IPS-15b (cell line): ENCODE measurements around the gene ITGB8.

Experiments used
- H3K27me3 ChIP-seq: one replicate; pipeline ENCODE4 v1.6.1; 2013; ENCODE audit warnings: low read length; ENCODE audit not compliant: control insufficient read depth, insufficient read depth
- H3K36me3 ChIP-seq: one replicate; pipeline ENCODE4 v1.6.1; 2013; ENCODE audit warnings: low read length; ENCODE audit not compliant: control insufficient read depth, insufficient read depth
- H3K4me1 ChIP-seq: one replicate; pipeline ENCODE4 v1.6.1; 2013; ENCODE audit warnings: mild to moderate bottlenecking, low read length; ENCODE audit not compliant: control insufficient read depth, insufficient read depth
- H3K4me3 ChIP-seq: one replicate; pipeline ENCODE4 v1.5.1; 2013; ENCODE audit warnings: low read depth, low read length
- H3K9ac ChIP-seq: one replicate; pipeline ENCODE4 v1.6.1; 2013; ENCODE audit warnings: low read depth, mild to moderate bottlenecking, low read length
- H3K9me3 ChIP-seq: one replicate; pipeline ENCODE4 v1.6.1; 2013; ENCODE audit warnings: mild to moderate bottlenecking, low read length; ENCODE audit not compliant: control insufficient read depth, insufficient read depth

ITGB8 gene

DNA sequence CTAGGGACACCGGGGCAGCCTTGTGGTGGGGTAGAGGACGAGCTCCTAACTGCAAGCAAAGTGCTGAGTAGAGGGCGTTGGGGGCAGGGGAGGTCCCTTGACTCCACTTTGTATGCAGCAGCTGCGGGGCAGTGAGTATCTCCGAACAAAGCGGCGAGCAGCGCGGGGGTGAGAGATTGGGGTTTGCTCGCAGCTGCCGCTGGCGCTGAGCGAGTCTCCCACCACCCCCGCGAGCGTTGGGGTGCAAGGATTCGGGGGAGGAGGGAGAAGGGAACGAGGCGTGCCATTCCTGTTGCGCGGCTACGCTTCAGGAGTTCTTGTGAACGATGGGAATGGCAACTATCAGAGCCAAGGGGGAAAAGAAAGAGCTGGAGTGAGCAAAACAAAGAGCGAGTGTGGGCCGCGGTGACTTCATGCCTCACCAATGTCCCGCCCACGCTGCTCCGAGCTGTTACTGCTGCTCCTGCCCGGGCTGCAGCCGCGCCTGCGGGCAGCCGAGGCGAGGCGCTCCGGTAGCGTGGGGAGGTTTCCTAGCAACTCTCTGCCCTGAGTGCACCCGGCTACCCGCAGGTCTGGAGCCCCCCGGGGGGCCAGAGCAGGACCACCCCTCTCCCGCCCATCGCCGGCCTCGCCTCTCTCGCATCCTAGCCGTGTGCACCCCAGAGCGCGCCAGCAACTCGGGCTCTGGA is at the start of gene ITGB8:
ITGB8 (plus strand) TSS at position 662 of the 689 bp plus-strand sequence. CDS start 907 bp downstream, outside the sequence.
- peaks cover 7% of the 10 kb centered on the region for H3K4me1 ChIP-seq
- peak within 1 kb of the TSS; percentile 87 for H3K4me3 ChIP-seq
- peaks cover 17% of the 10 kb centered on the region for H3K27me3 ChIP-seq
- no peaks in the 10 kb centered on the region for H3K9me3 ChIP-seq
- H3K9ac ChIP-seq, result peak within 1 kb of the TSS; percentile 74
- H3K36me3 ChIP-seq, result no peaks in the 10 kb centered on the region

DNA sequence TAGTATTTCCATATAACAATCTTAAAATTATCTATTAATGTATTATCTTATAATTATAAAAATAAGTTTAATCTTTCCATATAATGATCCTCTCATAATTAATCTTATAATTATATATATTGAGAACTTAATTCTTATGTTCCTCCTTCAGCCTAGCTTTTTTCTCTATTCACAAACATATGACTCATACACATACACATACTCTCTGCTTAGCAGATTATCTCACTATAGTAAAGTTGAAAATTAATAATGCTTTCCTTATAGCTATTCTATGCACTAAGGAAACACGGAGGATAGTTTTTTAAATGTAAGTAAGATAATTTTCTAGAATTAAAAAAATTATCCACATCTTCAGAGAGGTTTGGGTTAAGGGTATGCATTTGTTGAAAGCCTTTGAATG is 47.7 kb upstream of the ITGB8 start:
- no peaks in the 10 kb centered on the region for H3K27me3 ChIP-seq
- H3K4me3 ChIP-seq, result no peak overlapping the region
- H3K36me3 ChIP-seq, result no peaks in the 10 kb centered on the region
- no peak overlapping the region for H3K9ac ChIP-seq
- H3K4me1 ChIP-seq, result no peaks in the 10 kb centered on the region
- no peaks in the 10 kb centered on the region for H3K9me3 ChIP-seq

DNA sequence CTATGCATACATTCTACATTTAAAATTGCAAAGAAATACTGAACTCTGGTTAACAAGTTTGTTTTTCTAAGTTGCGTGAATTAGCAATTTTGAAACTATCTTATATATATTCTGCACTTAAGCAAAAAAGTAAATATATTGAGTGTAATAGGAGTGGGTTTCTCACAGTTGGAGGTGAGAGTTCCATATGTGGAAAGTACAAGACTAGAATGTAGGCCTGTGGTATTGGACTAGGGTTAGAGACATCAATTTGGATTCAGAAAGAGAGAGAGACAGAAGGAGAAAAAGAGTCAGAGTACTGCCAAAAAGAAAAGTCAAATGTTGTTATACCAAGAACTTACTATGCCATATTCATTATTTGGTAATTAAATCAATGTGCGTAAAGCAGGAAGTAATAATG is 47.3 kb upstream of the ITGB8 start:
- H3K9ac ChIP-seq, result no peak overlapping the region
- no peaks in the 10 kb centered on the region for H3K27me3 ChIP-seq
- H3K36me3 ChIP-seq, result no peaks in the 10 kb centered on the region
- no peaks in the 10 kb centered on the region for H3K9me3 ChIP-seq
- no peak overlapping the region for H3K4me3 ChIP-seq
- H3K4me1 ChIP-seq, result no peaks in the 10 kb centered on the region

DNA sequence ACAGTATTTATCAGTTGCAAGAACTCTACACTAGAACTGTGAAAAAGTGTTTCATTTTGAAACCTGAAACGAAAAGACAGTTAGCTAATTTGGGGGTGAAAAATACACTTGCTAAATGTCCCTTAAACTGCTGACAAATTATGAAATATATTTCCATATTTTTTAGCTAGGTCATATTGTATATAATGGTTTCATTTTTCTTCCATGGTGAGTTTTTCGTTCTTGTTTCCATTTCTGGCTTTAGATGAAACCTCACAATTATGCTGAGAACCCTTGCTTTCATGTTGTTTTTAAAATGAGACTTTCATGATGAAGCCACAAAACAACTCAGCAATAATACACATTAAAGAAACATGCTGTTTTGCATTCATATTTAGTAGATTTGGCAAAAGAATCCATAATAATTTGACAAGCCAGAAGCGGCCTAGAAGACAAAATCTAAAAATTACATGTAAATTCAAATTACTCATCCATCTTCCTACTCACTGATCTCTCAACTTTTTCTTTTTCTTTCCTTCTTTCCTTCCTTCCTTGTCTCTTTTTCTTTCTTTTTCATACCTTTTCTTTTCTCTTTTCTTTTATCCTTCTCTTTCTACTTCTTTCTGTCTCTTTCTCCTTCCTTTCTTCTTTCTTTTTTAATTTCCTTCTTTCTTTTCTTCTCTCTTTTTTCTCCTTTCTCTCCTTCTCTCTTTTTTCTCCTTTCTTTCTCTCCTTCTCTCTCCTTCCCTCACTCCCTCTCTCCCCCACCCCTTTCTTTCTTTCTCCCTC is 46.5 kb upstream of the ITGB8 start:
- H3K27me3 ChIP-seq, result no peaks in the 10 kb centered on the region
- no peaks in the 10 kb centered on the region for H3K4me1 ChIP-seq
- no peak overlapping the region for H3K4me3 ChIP-seq
- H3K9me3 ChIP-seq, result no peaks in the 10 kb centered on the region
- H3K36me3 ChIP-seq, result no peaks in the 10 kb centered on the region
- no peak overlapping the region for H3K9ac ChIP-seq

DNA sequence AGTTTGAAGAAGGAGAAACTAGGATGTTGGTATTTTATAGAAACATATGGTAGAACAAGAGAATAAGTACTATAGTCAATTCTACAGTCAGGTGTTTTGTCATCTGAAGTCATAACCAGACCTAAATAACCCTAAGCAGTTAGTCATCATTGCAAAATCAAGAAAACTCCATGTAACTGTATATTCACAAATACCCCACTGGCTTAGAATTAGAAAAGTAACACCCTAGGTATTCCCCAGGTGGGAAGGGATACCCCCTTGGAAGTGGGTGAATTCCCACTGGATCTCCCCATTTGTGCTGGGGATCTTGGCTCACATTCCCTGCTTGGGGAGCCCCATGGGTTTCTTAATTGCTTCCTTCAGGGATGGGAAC is 45.9 kb upstream of the ITGB8 start:
- H3K4me3 ChIP-seq, result no peak overlapping the region
- no peaks in the 10 kb centered on the region for H3K27me3 ChIP-seq
- no peak overlapping the region for H3K9ac ChIP-seq
- no peaks in the 10 kb centered on the region for H3K36me3 ChIP-seq
- no peaks in the 10 kb centered on the region for H3K4me1 ChIP-seq
- no peaks in the 10 kb centered on the region for H3K9me3 ChIP-seq

DNA sequence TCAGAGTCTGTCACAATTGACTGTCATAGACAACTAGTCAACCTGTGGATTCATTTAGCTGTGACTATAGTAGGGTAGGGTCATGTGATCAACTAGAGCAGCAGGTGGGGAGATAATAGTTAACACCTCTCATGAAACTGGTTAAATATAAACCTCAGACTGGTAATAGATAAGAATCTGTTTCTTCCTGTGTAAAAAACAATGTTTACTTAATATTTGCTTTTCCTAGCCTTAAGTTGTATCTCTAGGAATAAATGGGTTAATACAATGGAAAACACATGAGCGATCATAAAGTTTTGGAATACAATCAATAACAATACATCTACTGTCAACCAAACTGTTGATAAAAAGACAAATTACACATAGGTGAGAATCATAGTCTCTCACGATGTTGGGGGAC is 43.4 kb upstream of the ITGB8 start:
- Histone ChIP-seq H3K9ac (no peak overlapping the region), H3K4me3 (no peak overlapping the region), H3K9me3 (no peaks in the 10 kb centered on the region), H3K27me3 (no peaks in the 10 kb centered on the region), H3K36me3 (no peaks in the 10 kb centered on the region), H3K4me1 (no peaks in the 10 kb centered on the region)

DNA sequence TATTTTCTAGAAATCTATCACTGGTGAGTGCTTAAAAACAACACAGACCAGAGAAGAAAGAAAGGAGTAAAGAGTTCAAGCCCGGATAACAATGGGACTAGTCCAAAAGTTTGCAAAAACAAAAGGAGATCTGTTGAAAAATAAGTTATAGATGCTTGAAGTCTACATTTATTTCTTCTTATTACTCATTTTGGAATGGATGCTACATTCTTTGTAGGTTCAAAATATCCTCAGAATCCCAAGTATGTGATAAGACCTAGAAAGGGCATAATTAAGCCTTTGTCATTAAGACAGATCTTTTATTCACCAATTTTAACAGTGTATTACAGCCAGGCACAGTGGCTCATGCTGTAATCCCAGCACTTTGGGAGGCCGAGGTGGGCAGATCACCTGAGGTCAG is 42.7 kb upstream of the ITGB8 start:
- Histone ChIP-seq H3K36me3 (no peaks in the 10 kb centered on the region), H3K9me3 (no peaks in the 10 kb centered on the region), H3K4me1 (no peaks in the 10 kb centered on the region), H3K27me3 (no peaks in the 10 kb centered on the region), H3K9ac (no peak overlapping the region), H3K4me3 (no peak overlapping the region)

DNA sequence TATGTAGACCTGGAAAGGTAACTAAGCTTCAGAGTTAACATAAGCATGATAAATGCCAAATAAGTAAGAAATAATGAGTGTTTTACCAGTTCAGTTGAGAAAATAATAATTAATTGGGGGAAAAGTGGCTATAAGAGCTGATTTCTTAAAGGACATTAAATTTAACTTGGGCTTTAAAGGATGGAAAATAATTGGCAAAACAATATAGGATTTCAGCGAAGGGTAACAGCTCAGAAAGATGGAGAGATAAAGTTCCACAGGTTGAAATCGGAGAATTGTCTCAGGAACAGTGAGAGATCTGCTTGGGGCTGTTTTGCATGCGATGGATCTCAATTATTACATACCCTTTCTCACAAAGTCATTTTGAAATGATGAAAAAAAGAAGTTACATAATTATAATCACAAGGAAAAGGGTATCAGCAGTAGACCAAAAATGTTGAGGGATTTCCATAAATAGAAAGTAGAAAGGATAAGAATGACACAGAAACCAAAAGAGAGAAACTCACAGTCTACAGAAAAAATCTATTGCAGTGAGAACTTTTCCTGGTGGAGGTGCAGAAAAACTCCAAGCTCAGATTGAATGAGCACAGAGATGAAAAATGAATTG is 40.1 kb upstream of the ITGB8 start:
- Histone ChIP-seq H3K27me3 (no peaks in the 10 kb centered on the region), H3K4me3 (no peak overlapping the region), H3K36me3 (no peaks in the 10 kb centered on the region), H3K9me3 (no peaks in the 10 kb centered on the region), H3K4me1 (no peaks in the 10 kb centered on the region), H3K9ac (no peak overlapping the region)

DNA sequence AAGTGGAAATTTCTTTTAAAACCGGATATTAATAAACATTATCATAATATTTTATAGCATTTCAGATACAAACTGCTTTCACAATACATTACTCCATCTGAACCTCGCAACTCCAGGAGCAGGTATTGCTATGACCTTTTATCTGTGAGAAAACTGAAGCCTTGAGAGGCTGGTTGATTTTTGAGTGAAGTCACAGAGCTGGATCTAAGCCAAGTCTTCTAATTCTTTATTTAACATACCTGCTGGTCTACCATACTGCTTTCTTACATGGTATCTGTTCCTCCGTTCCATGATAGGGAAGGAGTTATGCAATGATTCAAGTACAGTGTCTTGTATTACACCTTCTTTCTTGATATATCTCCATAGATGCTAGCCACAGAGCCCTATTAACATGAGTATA is 37.4 kb upstream of the ITGB8 start:
- Histone ChIP-seq H3K4me1 (no peaks in the 10 kb centered on the region), H3K36me3 (no peaks in the 10 kb centered on the region), H3K4me3 (no peak overlapping the region), H3K27me3 (no peaks in the 10 kb centered on the region), H3K9ac (no peak overlapping the region), H3K9me3 (no peaks in the 10 kb centered on the region)

DNA sequence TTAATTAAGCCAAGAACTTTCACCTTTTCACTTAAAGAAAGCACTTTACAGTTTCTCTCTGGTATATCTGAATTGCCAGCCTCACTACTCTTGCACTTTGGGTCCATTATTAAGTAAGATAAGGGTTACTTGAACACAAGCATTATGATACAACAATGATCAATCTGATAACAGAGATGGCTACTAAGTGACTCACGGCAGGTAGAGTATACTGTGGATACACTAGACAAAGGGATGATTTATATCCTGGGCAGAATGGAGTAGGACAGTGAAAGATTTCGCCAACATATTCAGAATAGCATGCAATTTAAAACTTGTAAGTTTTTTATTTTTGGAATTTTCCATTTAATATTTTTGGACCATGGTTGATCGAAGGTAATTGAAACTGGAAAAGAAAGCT is 34.3 kb upstream of the ITGB8 start:
- Histone ChIP-seq H3K4me3 (no peak overlapping the region), H3K4me1 (no peaks in the 10 kb centered on the region)

DNA sequence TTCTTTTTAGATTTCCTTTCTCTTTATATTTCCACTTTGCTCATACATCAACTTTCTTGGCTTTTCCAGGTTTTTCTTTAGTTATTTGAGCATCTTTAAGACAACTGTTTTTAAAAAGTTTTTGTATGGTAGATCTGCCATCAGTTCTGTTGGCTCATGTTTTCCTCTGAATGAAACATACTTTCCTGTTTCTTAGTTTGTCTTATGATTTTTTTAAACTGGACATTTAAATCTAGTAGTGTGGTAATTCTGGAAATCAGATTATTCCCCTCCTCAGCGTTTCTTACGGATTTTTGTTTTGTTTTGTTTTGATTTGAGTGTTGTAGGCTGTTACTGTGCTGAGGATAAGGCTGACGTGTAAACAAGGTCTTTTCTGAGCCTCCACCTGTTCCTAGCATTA is 33.8 kb upstream of the ITGB8 start:
- Histone ChIP-seq H3K4me3 (no peak overlapping the region), H3K9ac (no peak overlapping the region), H3K36me3 (no peaks in the 10 kb centered on the region), H3K4me1 (no peaks in the 10 kb centered on the region), H3K9me3 (no peaks in the 10 kb centered on the region), H3K27me3 (no peaks in the 10 kb centered on the region)

More for the DNA sequence above, 34.3 kb upstream of the ITGB8 start:
- H3K9ac ChIP-seq, result no peak overlapping the region
- H3K27me3 ChIP-seq, result no peaks in the 10 kb centered on the region
- H3K36me3 ChIP-seq, result no peaks in the 10 kb centered on the region
- no peaks in the 10 kb centered on the region for H3K9me3 ChIP-seq

DNA sequence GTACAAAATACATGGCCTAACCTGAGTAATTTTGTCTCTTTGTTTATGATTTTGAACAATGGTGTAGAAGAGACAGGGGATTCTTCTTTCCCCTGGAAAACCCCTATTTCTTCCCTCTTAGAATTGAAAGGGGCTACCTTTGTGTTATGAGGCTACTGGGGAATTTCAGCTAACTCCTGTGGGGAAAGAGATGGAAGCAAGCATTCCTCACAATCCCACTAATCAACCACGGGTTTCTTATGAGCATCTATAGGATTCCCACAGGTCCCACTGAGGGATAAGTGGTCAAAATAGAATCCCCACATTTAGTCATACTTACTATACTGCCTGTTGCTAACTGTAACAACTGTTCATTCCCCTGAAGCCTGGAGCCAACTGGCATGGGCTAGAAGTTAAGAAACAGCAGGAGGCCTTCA is 32.2 kb upstream of the ITGB8 start:
- H3K36me3 ChIP-seq, result no peaks in the 10 kb centered on the region
- no peak overlapping the region for H3K4me3 ChIP-seq
- H3K4me1 ChIP-seq, result no peaks in the 10 kb centered on the region
- no peaks in the 10 kb centered on the region for H3K27me3 ChIP-seq
- no peak overlapping the region for H3K9ac ChIP-seq
- no peaks in the 10 kb centered on the region for H3K9me3 ChIP-seq
